HEK293 (cell line): Measurements from ENCODE around the gene UHMK1.

Source experiments
- BCL11A ChIP-seq: fragments of 450-650 bp; formaldehyde crosslinking; IDR thresholded peaks from 2 replicates; pipeline ENCODE4 v1.5.1; 2016; ENCODE audit warnings: low read depth, missing biosample characterization, missing genetic modification characterization
- HIC1 ChIP-seq: fragments of 450-650 bp; formaldehyde crosslinking; IDR thresholded peaks from 2 replicates; pipeline ENCODE4 v1.5.1; 2016; ENCODE audit warnings: missing biosample characterization, missing genetic modification characterization
- SP2 ChIP-seq: fragments of 450-650 bp; formaldehyde crosslinking; IDR thresholded peaks from 2 replicates; pipeline ENCODE4 v1.5.1; 2016; ENCODE audit warnings: missing biosample characterization, missing genetic modification characterization
- SP7 ChIP-seq: fragments of 450-650 bp; formaldehyde crosslinking; IDR thresholded peaks from 2 replicates; pipeline ENCODE4 v1.5.1; 2016; ENCODE audit warnings: missing biosample characterization, missing genetic modification characterization
- TRIM28 ChIP-seq: IDR thresholded peaks from 2 replicates; pipeline ENCODE4 v1.6.1; 2011; ENCODE audit warnings: low read length, control low read depth, borderline replicate concordance
- WT1 ChIP-seq: fragments of 450-650 bp; formaldehyde crosslinking; IDR thresholded peaks from 2 replicates; pipeline ENCODE4 v1.5.1; 2016; ENCODE audit warnings: missing biosample characterization, missing genetic modification characterization
- YY1 ChIP-seq: fragments of 450-650 bp; formaldehyde crosslinking; IDR thresholded peaks from 2 replicates; pipeline ENCODE4 v1.5.1; 2018; ENCODE audit warnings: missing biosample characterization, missing genetic modification characterization
- ZBTB11 ChIP-seq: fragments of 450-650 bp; formaldehyde crosslinking; conservative IDR thresholded peaks from 2 replicates; pipeline ENCODE4 v1.5.1; 2016; ENCODE audit warnings: low read depth, missing biosample characterization, missing genetic modification characterization
- ZNF10 ChIP-seq: fragments of 450-650 bp; formaldehyde crosslinking; IDR thresholded peaks from 2 replicates; pipeline ENCODE4 v1.5.1; 2017; ENCODE audit warnings: missing biosample characterization, missing genetic modification characterization
- ZNF146 ChIP-seq: fragments of 450-650 bp; formaldehyde crosslinking; IDR thresholded peaks from 2 replicates; pipeline ENCODE4 v1.5.1; 2016; ENCODE audit warnings: missing biosample characterization, missing genetic modification characterization
- ZNF16 ChIP-seq: fragments of 450-650 bp; formaldehyde crosslinking; IDR thresholded peaks from 2 replicates; pipeline ENCODE4 v1.5.1; 2016; ENCODE audit warnings: low read depth, missing biosample characterization, missing genetic modification characterization
- ZNF266 ChIP-seq: fragments of 450-650 bp; formaldehyde crosslinking; IDR thresholded peaks from 2 replicates; pipeline ENCODE4 v1.5.1; 2016; ENCODE audit warnings: missing biosample characterization, missing genetic modification characterization, low read depth
- ZNF274 ChIP-seq, 2 experiments: fragments of 200-500 bp in 1 of 2; fragments of 450-650 bp in 1 of 2; sonication (Bioruptor generic) in 1 of 2; formaldehyde crosslinking in 1 of 2; IDR thresholded peaks; 2 replicates each; pipeline versions ENCODE4 v1.5.1 to v1.6.1; 2014 to 2016; ENCODE audit warnings: borderline replicate concordance in 1 of 2, inconsistent platforms in 1 of 2, low read length in 1 of 2, missing biosample characterization in 1 of 2, missing genetic modification characterization in 1 of 2
- ZNF324 ChIP-seq: fragments of 450-650 bp; formaldehyde crosslinking; IDR thresholded peaks from 2 replicates; pipeline ENCODE4 v1.5.1; 2016; ENCODE audit warnings: missing biosample characterization, missing genetic modification characterization
- ZNF354C ChIP-seq: fragments of 450-650 bp; formaldehyde crosslinking; IDR thresholded peaks from 2 replicates; pipeline ENCODE4 v1.5.1; 2016; ENCODE audit warnings: missing biosample characterization, missing genetic modification characterization, low read depth, borderline replicate concordance
- ZNF416 ChIP-seq: fragments of 450-650 bp; formaldehyde crosslinking; IDR thresholded peaks from 2 replicates; pipeline ENCODE4 v1.5.1; 2016; ENCODE audit warnings: missing biosample characterization, missing genetic modification characterization
- ZNF423 ChIP-seq: fragments of 450-650 bp; formaldehyde crosslinking; IDR thresholded peaks from 2 replicates; pipeline ENCODE4 v1.5.1; 2016; ENCODE audit warnings: missing biosample characterization, missing genetic modification characterization
- ZNF433 ChIP-seq: fragments of 450-650 bp; formaldehyde crosslinking; IDR thresholded peaks from 2 replicates; pipeline ENCODE4 v1.5.1; 2016; ENCODE audit warnings: missing biosample characterization, missing genetic modification characterization, low read depth
- ZNF548 ChIP-seq: fragments of 450-650 bp; formaldehyde crosslinking; IDR thresholded peaks from 2 replicates; pipeline ENCODE4 v1.5.1; 2016; ENCODE audit warnings: missing biosample characterization, missing genetic modification characterization
- ZNF549 ChIP-seq: fragments of 450-650 bp; IDR thresholded peaks from 2 replicates; pipeline ENCODE4 v1.5.1; 2018; ENCODE audit warnings: missing biosample characterization, missing genetic modification characterization, mild to moderate bottlenecking, inconsistent platforms, moderate library complexity
- ZNF571 ChIP-seq: fragments of 450-650 bp; formaldehyde crosslinking; IDR thresholded peaks from 2 replicates; pipeline ENCODE4 v1.5.0; 2017; ENCODE audit warnings: missing biosample characterization, missing genetic modification characterization
- ZNF580 ChIP-seq: fragments of 450-650 bp; formaldehyde crosslinking; IDR thresholded peaks from 2 replicates; pipeline ENCODE4 v1.5.1; 2016; ENCODE audit warnings: missing biosample characterization, missing genetic modification characterization
- ZNF624 ChIP-seq: fragments of 450-650 bp; formaldehyde crosslinking; IDR thresholded peaks from 2 replicates; pipeline ENCODE4 v1.5.1; 2017; ENCODE audit warnings: missing biosample characterization, missing genetic modification characterization
- ZNF660 ChIP-seq: fragments of 450-650 bp; IDR thresholded peaks from 2 replicates; pipeline ENCODE4 v1.5.1; 2018; ENCODE audit warnings: missing biosample characterization, mild to moderate bottlenecking, missing genetic modification characterization
- ZNF670 ChIP-seq: fragments of 450-650 bp; formaldehyde crosslinking; IDR thresholded peaks from 2 replicates; pipeline ENCODE4 v1.5.1; 2016; ENCODE audit warnings: missing biosample characterization, missing genetic modification characterization, low read depth
- ZNF704 ChIP-seq: fragments of 450-650 bp; formaldehyde crosslinking; IDR thresholded peaks from 2 replicates; pipeline ENCODE4 v1.5.1; 2016; ENCODE audit warnings: missing biosample characterization, missing genetic modification characterization
- ZNF843 ChIP-seq: fragments of 450-650 bp; formaldehyde crosslinking; IDR thresholded peaks from 2 replicates; pipeline ENCODE4 v1.5.1; 2016; ENCODE audit warnings: missing biosample characterization, missing genetic modification characterization
- ZSCAN30 ChIP-seq: fragments of 450-650 bp; IDR thresholded peaks from 2 replicates; pipeline ENCODE4 v1.5.1; 2018; ENCODE audit warnings: missing biosample characterization, mild to moderate bottlenecking, missing genetic modification characterization, moderate library complexity
- ZSCAN4 ChIP-seq: fragments of 450-650 bp; formaldehyde crosslinking; IDR thresholded peaks from 2 replicates; pipeline ENCODE4 v1.5.1; 2017; ENCODE audit warnings: missing biosample characterization, missing genetic modification characterization

The UHMK1 gene

GRCh38 chr1:162561616-162562469 lies 64.2 kb downstream of the UHMK1 start, which contains the start of gene UAP1 (continued):
- TF ChIP-seq HIC1 (tag by site-specific recombination) (no peak), ZNF548 (no peak), ZSCAN4 (peak; percentile 33; the same call in 1 of the 2 replicates), ZNF624 (tag by site-specific recombination) (no peak), ZNF266 (tag by site-specific recombination) (no peak), ZNF324 (tag by site-specific recombination) (no peak), WT1 (tag by site-specific recombination) (no peak), ZNF571 (tag by site-specific recombination) (no peak), ZNF660 (tag by site-specific recombination) (peak; percentile 71; the same call in 1 of the 2 replicates), ZNF580 (tag by site-specific recombination) (no peak), ZNF433 (tag by site-specific recombination) (no peak), SP2 (no peak), ZNF549 (tag by site-specific recombination) (no peak), ZNF843 (no peak), ZNF16 (tag by site-specific recombination) (no peak), TRIM28 (no peak), ZNF274 (IDR thresholded peaks at IDR 0.05; ENCODE audit: low read length) (no peak), ZNF274 (tag by site-specific recombination; IDR thresholded peaks at IDR 0.05; ENCODE audit: borderline replicate concordance) (no peak), SP7 (peak; percentile 17; the same call in 1 of the 2 replicates), ZNF10 (tag by site-specific recombination) (peak; percentile 60), ZNF354C (no peak), ZNF704 (tag by site-specific recombination) (no peak), ZNF670 (tag by site-specific recombination) (no peak), ZNF146 (tag by site-specific recombination) (no peak), YY1 (tag by site-specific recombination) (0 out of 2 replicates have a peak, but pooled peaks have one; percentile 30), BCL11A (tag by site-specific recombination) (no peak), ZSCAN30 (tag by site-specific recombination) (peak; percentile 90), ZNF416 (tag by site-specific recombination) (no peak), ZNF423 (tag by site-specific recombination) (no peak), ZBTB11 (tag by site-specific recombination) (no peak)
